ENCODE data around the gene TAF1B. TPM values are rescaled to one million over a fixed set of nuclear protein-coding genes. Genes with fewer than 3 reads are reported as not detected.

The TAF1B gene
- total and polyA plus RNA-seq, 2 donors (not counting 3 experiments of a cell fraction or from before 2014, with no cell fraction given) = 6.3 to 29.4 TPM

- no peak overlapping the region for H3K27ac ChIP-seq (ENCODE audit: insufficient read depth, low read depth, low read length)
- H3K9me3 ChIP-seq (replicated peaks; ENCODE audit: control insufficient read depth, insufficient read depth, low read length) = no peaks in the 10 kb centered on the region
- H3K27me3 ChIP-seq (ENCODE audit: control insufficient read depth in 2 of 2, insufficient read depth in 2 of 2, low read length in 2 of 2) = no peaks in the 10 kb centered on the region
- DNase-seq (ENCODE audit: low read depth, low spot score) (no peak), FAIRE-seq (no peak)
- no peak for TF ChIP-seq MYC (IDR thresholded peaks at IDR 0.05; ENCODE audit: low read depth, low read length)
- TF ChIP-seq MAX (IDR thresholded peaks at IDR 0.05; ENCODE audit: insufficient read depth, insufficient read length) = no peak
- no peak for TF ChIP-seq CTCF (IDR thresholded peaks at IDR 0.05; ENCODE audit: extremely low read depth in 1 of 2, insufficient read depth in 1 of 2, low read depth in 1 of 2, low read length in 2 of 2)
- no peak for TF ChIP-seq JUN (IDR thresholded peaks at IDR 0.05; ENCODE audit: borderline replicate concordance, insufficient read depth, insufficient read length, low read depth)
- TF ChIP-seq GATA2 (IDR thresholded peaks at IDR 0.05; ENCODE audit: insufficient read depth, insufficient read length, low read depth, low read length) = no peak
- no peak for TF ChIP-seq FOS (IDR thresholded peaks at IDR 0.05; ENCODE audit: borderline replicate concordance, insufficient read depth, low read length)
- TF ChIP-seq POLR2AphosphoS5 (IDR thresholded peaks at IDR 0.05; ENCODE audit: insufficient read depth, low read depth, low read length) = no peak
- TF ChIP-seq POLR2A (IDR thresholded peaks at IDR 0.05; ENCODE audit: low read depth, low read length) = no peak
- no peak for TF ChIP-seq EZH2 (IDR thresholded peaks at IDR 0.05; ENCODE audit: borderline replicate concordance, low read depth, low read length, severe bottlenecking)
- no peak overlapping the region for H2AFZ ChIP-seq (ENCODE audit: low read depth, low read length)
- H3K9me1 ChIP-seq (replicated peaks; ENCODE audit: control insufficient read depth, extremely low read depth, insufficient read depth, low read length) = no peaks in the 10 kb centered on the region
- no peaks in the 10 kb centered on the region for H3K79me2 ChIP-seq (ENCODE audit: control insufficient read depth, insufficient read depth, low read length)
- ChIA-PET POLR2A (no interaction called here), CTCF (no interaction called here)
- H4K20me1 ChIP-seq (replicated peaks; ENCODE audit: control insufficient read depth, extremely low read depth, insufficient read depth, low read length) = no peaks in the 10 kb centered on the region
- dilution Hi-C loops (cut with MboI; ENCODE audit: extremely low pct_ligation_motif_present, low sequenced_read_pairs) = no loop called here
- H3K36me3 ChIP-seq (ENCODE audit: control insufficient read depth in 2 of 2, extremely low read depth in 1 of 2, insufficient read depth in 2 of 2, low read length in 2 of 2) = no peaks in the 10 kb centered on the region
- no peak overlapping the region for H3K4me2 ChIP-seq (ENCODE audit: insufficient read depth, low read length)
- H3K4me1 ChIP-seq (ENCODE audit: control insufficient read depth, extremely low read depth, insufficient read depth, low read length) = peaks cover 2% of the 10 kb centered on the region
- BruUV-seq (replicated peaks) = no TSS peak
- intact Hi-C loops (cut with micrococcal nuclease) = no loop called here
- H3K9ac ChIP-seq (replicated peaks; ENCODE audit: extremely low read depth, insufficient read depth, low read length) = no peak overlapping the region
- H3K4me3 ChIP-seq (replicated peaks in 1 of 3; ENCODE audit: insufficient read depth in 1 of 3, low read depth in 1 of 3, low read length in 3 of 3) = no peak overlapping the region
These were observed 49.0 kb downstream of the TAF1B start for GRCh38 chr2:9892236-9892635.

Measured in endothelial cell of umbilical vein (primary cell).